Naive thymus-derived CD4-positive, alpha-beta T cell (primary cell): ENCODE measurements around the gene SLC22A23. TPM values are rescaled to one million over a fixed set of nuclear protein-coding genes. Genes with fewer than 3 reads are reported as not detected.

Experiments
- ATAC-seq: fragments of 150-1000 bp; cut with Tn5 transposase; 2 replicates; pipeline ENCODE4 v1.10.0; 2021; ENCODE audit warnings: mild to moderate bottlenecking, moderate library complexity
- CTCF ChIA-PET: fragments of 350-600 bp; sonication (Branson Sonifier 250); formaldehyde crosslinking; loops from one replicate; lab custom pipeline; 2021; ENCODE audit warnings: antibody characterized with exemption; lab: Charles Lee
- POLR2A ChIA-PET: fragments of 350-600 bp; sonication (Branson Sonifier 250); formaldehyde crosslinking; loops from one replicate; lab custom pipeline; 2021; ENCODE audit warnings: antibody characterized with exemption, inconsistent platforms; lab: Charles Lee
- DNase-seq, 9 donors: peaks; one replicate each; pipeline versions ENCODE4 v3.0.0 to v3.0.0-alpha.2; 2020 to 2022; ENCODE audit warnings: mixed read lengths in 1 of 9
- H3K27ac ChIP-seq: one replicate; pipeline ENCODE4 v1.7.0; 2013; ENCODE audit warnings: mild to moderate bottlenecking, low read depth, low read length, moderate library complexity
- H3K27me3 ChIP-seq, 2 donors: one replicate each; pipeline ENCODE4 v1.7.0; 2013; ENCODE audit warnings: low read length in 2 of 2, mild to moderate bottlenecking in 2 of 2, moderate library complexity in 2 of 2; ENCODE audit not compliant: control insufficient read depth in 2 of 2, insufficient read depth in 2 of 2
- H3K36me3 ChIP-seq, 3 experiments: 1 replicate in 2 of 3; 2 replicates in 1 of 3; pipeline ENCODE4 v1.7.0; 2013; ENCODE audit warnings: low read length in 3 of 3, mild to moderate bottlenecking in 3 of 3, moderate library complexity in 1 of 3; ENCODE audit not compliant: insufficient read depth in 3 of 3, control insufficient read depth in 2 of 3
- H3K4me1 ChIP-seq, 2 donors: one replicate each; pipeline ENCODE4 v1.7.0; 2013; ENCODE audit warnings: low read length in 2 of 2, mild to moderate bottlenecking in 2 of 2, moderate library complexity in 1 of 2; ENCODE audit not compliant: control insufficient read depth in 2 of 2, insufficient read depth in 2 of 2
- H3K4me3 ChIP-seq: 2 replicates; pipeline ENCODE4 v1.7.0; 2013; ENCODE audit warnings: mild to moderate bottlenecking, low read length
- H3K9me3 ChIP-seq, 3 experiments: 1 replicate in 2 of 3; 2 replicates in 1 of 3; pipeline ENCODE4 v1.7.0; 2013; ENCODE audit warnings: low read length in 3 of 3; ENCODE audit not compliant: control insufficient read depth in 2 of 3
- H3K27ac Mint-ChIP-seq, 9 donors: one replicate each; pipeline ENCODE4 v1.8.0; 2020 to 2022; ENCODE audit warnings: mixed read lengths in 9 of 9, mild to moderate bottlenecking in 8 of 9, moderate library complexity in 5 of 9, inconsistent platforms in 2 of 9
- H3K27me3 Mint-ChIP-seq, 5 donors: one replicate each; pipeline ENCODE4 v1.8.0; 2021 to 2022; ENCODE audit warnings: mixed read lengths in 5 of 5, mild to moderate bottlenecking in 1 of 5
- H3K36me3 Mint-ChIP-seq, 5 donors: one replicate each; pipeline ENCODE4 v1.8.0; 2020 to 2022; ENCODE audit warnings: mixed read lengths in 5 of 5, mild to moderate bottlenecking in 3 of 5, inconsistent platforms in 1 of 5
- H3K4me1 Mint-ChIP-seq, 7 donors: one replicate each; pipeline ENCODE4 v1.8.0; 2020 to 2022; ENCODE audit warnings: mixed read lengths in 7 of 7, mild to moderate bottlenecking in 3 of 7, inconsistent platforms in 1 of 7
- H3K4me3 Mint-ChIP-seq, 10 donors: one replicate each; pipeline ENCODE4 v1.8.0; 2020 to 2022; ENCODE audit warnings: mild to moderate bottlenecking in 10 of 10, mixed read lengths in 10 of 10, moderate library complexity in 6 of 10, inconsistent platforms in 2 of 10
- H3K9me3 Mint-ChIP-seq, 11 donors: one replicate each; pipeline ENCODE4 v1.8.0; 2020 to 2022; ENCODE audit warnings: mixed read lengths in 11 of 11, mild to moderate bottlenecking in 4 of 11, inconsistent platforms in 1 of 11, moderate library complexity in 1 of 11
- intact Hi-C, 2 donors: fragments of 100-400 bp; cut with micrococcal nuclease; formaldehyde crosslinking; loops; one replicate each; pipeline ENCODE4 v1.15.1; 2023
- polyA plus RNA-seq, 2 donors: library from polyadenylated mRNA; unstranded; fragments of 300-500 nt; fragmentation: Illumina TruSeq; gene quantifications; one replicate each; pipeline ENCODE4 v1.2.3, GENCODE V29; 2021
- total RNA-seq, 6 experiments: library from RNA in 5 of 6; stranded (reverse) in 5 of 6; gene quantifications; 1 replicate in 5 of 6; 2 replicates in 1 of 6; pipeline ENCODE4 v1.2.3 and lab custom pipeline; 2021 to 2026

SLC22A23 gene
- total and polyA plus RNA-seq, 7 experiments from 2014 or later = 1.1 to 23.8 (median 13.6) TPM

DNA sequence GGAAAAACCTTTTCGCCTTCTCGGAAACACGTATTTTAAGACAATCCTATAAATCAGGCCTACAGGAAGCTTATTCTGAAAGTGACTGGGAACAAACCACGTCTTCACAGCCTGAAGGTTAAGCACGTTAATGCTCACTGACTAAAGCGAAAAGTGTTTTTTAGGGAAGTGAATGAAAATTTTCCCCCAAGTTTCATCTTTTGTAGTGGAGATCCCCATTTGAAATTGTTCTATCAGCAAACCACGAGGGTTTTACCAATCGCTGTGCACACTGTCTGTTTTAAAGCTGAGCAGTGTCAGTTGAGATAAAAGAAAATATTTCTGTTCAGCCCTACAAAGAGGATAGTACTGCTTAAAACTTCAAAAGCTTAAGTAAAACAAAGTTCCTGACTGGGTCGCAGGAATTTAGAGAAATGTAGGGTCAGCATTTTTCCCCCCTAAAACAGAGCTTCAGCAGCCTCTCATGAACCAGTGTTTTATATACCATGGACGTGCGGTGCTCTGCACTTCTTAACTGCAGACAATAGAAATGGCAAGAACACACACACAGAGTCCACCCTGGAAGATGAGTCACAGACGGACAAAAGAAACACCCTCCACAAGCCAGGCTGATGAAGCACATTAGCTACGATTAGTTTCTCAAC is 34.9 kb downstream of the SLC22A23 start:
- peak overlapping the region in 1 of 9 donors; percentile 36 for H3K27ac Mint-ChIP-seq
- peaks cover 0 to 4% (median 0%) of the 10 kb centered on the region in 5 donors for H3K36me3 Mint-ChIP-seq
- no peaks in the 10 kb centered on the region for H3K4me1 ChIP-seq
- H3K27me3 ChIP-seq = no peaks in the 10 kb centered on the region
- H3K4me3 ChIP-seq = no peak overlapping the region
- no peaks in the 10 kb centered on the region for H3K9me3 Mint-ChIP-seq
- H3K4me3 Mint-ChIP-seq = no peak overlapping the region
- no peaks in the 10 kb centered on the region for H3K36me3 ChIP-seq
- peaks cover 0 to 18% (median 0%) of the 10 kb centered on the region in 5 donors for H3K27me3 Mint-ChIP-seq
- intact Hi-C loops = no loop called here
- H3K4me1 Mint-ChIP-seq = peaks cover 0 to 39% (median 15%) of the 10 kb centered on the region in 7 donors
- ATAC-seq = no peak
- H3K27ac ChIP-seq = no peak overlapping the region
- no peak for DNase-seq
- ChIA-PET POLR2A (no interaction called here), CTCF (interaction anchor here (0.7 to 0.8 kb wide), 2 partner anchors 11 to 102 kb away, joined by 3 read pairs; no protein-coding TSS in a partner anchor)
- no peaks in the 10 kb centered on the region for H3K9me3 ChIP-seq

- CTCF ChIA-PET = interaction anchor here (0.8 kb wide), 1 partner anchor 10 kb away, joined by 3 read pairs; no protein-coding TSS in a partner anchor
- H3K27me3 Mint-ChIP-seq = peaks cover 0 to 18% (median 0%) of the 10 kb centered on the region in 5 donors
- peaks cover 0 to 4% (median 0%) of the 10 kb centered on the region in 5 donors for H3K36me3 Mint-ChIP-seq
- no peak overlapping the region for H3K27ac Mint-ChIP-seq
- H3K4me1 Mint-ChIP-seq = peaks cover 0 to 35% (median 15%) of the 10 kb centered on the region in 7 donors
- Histone ChIP-seq H3K9me3 (no peaks in the 10 kb centered on the region), H3K4me3 (no peak overlapping the region), H3K4me1 (no peaks in the 10 kb centered on the region), H3K27me3 (no peaks in the 10 kb centered on the region), H3K36me3 (no peaks in the 10 kb centered on the region), H3K27ac (no peak overlapping the region)
- DNase-seq = no peak
- no peak for ATAC-seq
- intact Hi-C loops = no loop called here
- POLR2A ChIA-PET = no interaction called here
- no peaks in the 10 kb centered on the region for H3K9me3 Mint-ChIP-seq
- no peak overlapping the region for H3K4me3 Mint-ChIP-seq
Observed at GRCh38 chr6:3421143-3421542, 35.7 kb downstream of the SLC22A23 start.

- H3K36me3 ChIP-seq = no peaks in the 10 kb centered on the region
- peaks cover 0 to 18% (median 0%) of the 10 kb centered on the region in 5 donors for H3K27me3 Mint-ChIP-seq
- intact Hi-C loops = no loop called here
- H3K4me1 ChIP-seq = peaks cover 0 to 6% of the 10 kb centered on the region in 2 donors
- peaks cover under 1 to 46% (median 24%) of the 10 kb centered on the region in 7 donors for H3K4me1 Mint-ChIP-seq
- H3K27me3 ChIP-seq = no peaks in the 10 kb centered on the region
- peaks cover 0 to 4% (median 0%) of the 10 kb centered on the region in 5 donors for H3K36me3 Mint-ChIP-seq
- H3K4me3 ChIP-seq = no peak overlapping the region
- no peak for ATAC-seq
- no peaks in the 10 kb centered on the region for H3K9me3 ChIP-seq
- H3K9me3 Mint-ChIP-seq = no peaks in the 10 kb centered on the region
- ChIA-PET POLR2A (no interaction called here), CTCF (no interaction called here)
- DNase-seq = no peak
- no peak overlapping the region for H3K27ac ChIP-seq
- H3K4me3 Mint-ChIP-seq = no peak overlapping the region
- H3K27ac Mint-ChIP-seq = no peak overlapping the region
Observed at GRCh38 chr6:3419624-3420272, 37.1 kb downstream of the SLC22A23 start.

DNA sequence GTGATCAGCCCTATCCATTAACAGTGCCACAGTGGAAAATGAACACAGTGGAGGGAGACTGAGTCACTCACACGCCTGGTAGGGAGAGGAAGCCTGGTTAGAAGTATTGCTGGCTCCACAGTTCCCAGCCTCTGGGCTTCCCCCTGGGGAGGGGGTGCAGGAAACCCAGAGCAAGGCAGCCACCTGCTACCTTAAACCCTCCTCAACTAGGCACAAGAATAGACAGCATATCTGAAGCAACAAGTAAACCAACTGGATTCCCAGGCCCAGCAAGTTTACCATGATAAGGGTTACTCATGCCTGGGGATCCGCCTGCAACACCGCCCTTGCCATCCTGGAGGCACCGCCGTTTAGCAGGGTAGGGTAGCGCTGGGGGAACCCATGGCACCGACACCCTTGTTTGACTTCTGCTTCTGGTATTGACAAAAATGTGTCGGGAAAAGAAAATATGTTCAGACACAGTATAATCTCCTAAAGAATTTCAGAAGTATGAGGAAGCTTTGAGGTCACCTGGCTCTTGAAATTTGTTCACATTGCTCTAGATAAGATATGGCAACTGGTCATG is 38.3 kb downstream of the SLC22A23 start:
- peaks cover 2 to 42% (median 27%) of the 10 kb centered on the region in 7 donors for H3K4me1 Mint-ChIP-seq
- Histone ChIP-seq H3K27me3 (no peaks in the 10 kb centered on the region), H3K4me3 (no peak overlapping the region), H3K9me3 (no peaks in the 10 kb centered on the region), H3K4me1 (peaks cover 0 to 11% of the 10 kb centered on the region in 2 donors), H3K36me3 (no peaks in the 10 kb centered on the region), H3K27ac (no peak overlapping the region)
- ATAC-seq (no peak), DNase-seq (no peak)
- H3K27me3 Mint-ChIP-seq = peaks cover 0 to 18% (median 0%) of the 10 kb centered on the region in 5 donors
- POLR2A ChIA-PET = no interaction called here
- H3K27ac Mint-ChIP-seq = peak overlapping the region in 1 of 9 donors; percentile 42
- CTCF ChIA-PET = no interaction called here
- no peak overlapping the region for H3K4me3 Mint-ChIP-seq
- intact Hi-C loops = no loop called here
- H3K9me3 Mint-ChIP-seq = no peaks in the 10 kb centered on the region
- no peaks in the 10 kb centered on the region for H3K36me3 Mint-ChIP-seq

DNA sequence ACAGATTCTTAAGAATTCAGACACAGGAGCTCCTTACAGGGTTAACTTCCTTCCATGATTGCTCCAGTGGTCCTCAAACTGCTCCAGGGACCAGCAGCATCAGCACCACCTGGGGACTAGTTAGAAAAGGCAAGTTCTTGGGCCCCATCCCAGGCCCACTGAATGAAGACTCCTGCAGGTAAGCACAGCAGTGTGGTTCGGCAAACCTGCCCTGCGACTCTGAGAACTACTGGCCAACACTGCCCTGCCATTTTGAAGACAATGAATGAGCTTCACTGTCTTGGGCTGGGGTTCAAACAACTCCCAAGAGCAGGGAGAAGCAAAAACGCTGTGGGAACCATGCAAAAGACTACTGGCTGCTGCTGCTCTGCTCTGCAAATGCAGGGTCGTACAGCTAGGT is 39.4 kb downstream of the SLC22A23 start:
- H3K27me3 ChIP-seq = no peaks in the 10 kb centered on the region
- Mint-ChIP-seq H3K9me3 (peaks cover 0 to 3% (median 0%) of the 10 kb centered on the region in 11 donors), H3K27ac (no peak overlapping the region), H3K4me3 (no peak overlapping the region), H3K36me3 (peaks cover 0 to 6% (median 5%) of the 10 kb centered on the region in 5 donors), H3K27me3 (peaks cover 0 to 10% (median 0%) of the 10 kb centered on the region in 5 donors), H3K4me1 (peaks cover 2 to 35% (median 16%) of the 10 kb centered on the region in 7 donors)
- peaks cover 0 to 11% of the 10 kb centered on the region in 2 donors for H3K4me1 ChIP-seq
- ChIA-PET POLR2A (no interaction called here), CTCF (interaction anchor here (0.9 kb wide), 1 partner anchor 37 kb away, joined by 3 read pairs; no protein-coding TSS in a partner anchor)
- no peaks in the 10 kb centered on the region for H3K9me3 ChIP-seq
- intact Hi-C loops = no loop called here
- no peak overlapping the region for H3K27ac ChIP-seq
- ATAC-seq (no peak), DNase-seq (no peak)
- H3K36me3 ChIP-seq = peaks cover 0 to 4% (median 0%) of the 10 kb centered on the region in 3 experiments
- no peak overlapping the region for H3K4me3 ChIP-seq

DNA sequence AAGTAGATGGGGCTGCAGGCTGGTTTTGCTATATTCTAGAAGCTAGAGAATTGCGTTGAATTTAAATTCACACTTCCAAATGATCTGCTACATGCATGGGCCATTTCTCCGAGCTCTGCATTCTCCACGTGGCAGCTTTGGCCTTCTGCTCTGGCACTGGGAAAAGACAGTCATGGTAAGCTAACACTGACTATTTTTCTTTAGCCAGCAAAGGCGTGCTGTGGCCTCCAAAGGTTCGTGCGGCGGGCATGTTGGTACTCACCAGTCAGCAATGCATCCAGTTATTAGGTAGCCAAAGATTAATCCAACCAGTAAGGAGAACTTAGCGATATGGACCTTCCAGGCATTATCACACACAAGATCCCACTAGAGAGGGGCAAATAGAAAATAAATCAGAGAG is 41.4 kb downstream of the SLC22A23 start:
- no peak overlapping the region for H3K4me3 Mint-ChIP-seq
- Histone ChIP-seq H3K4me3 (no peak overlapping the region), H3K9me3 (no peaks in the 10 kb centered on the region), H3K27ac (no peak overlapping the region), H3K4me1 (peaks cover 0 to 11% of the 10 kb centered on the region in 2 donors), H3K27me3 (no peaks in the 10 kb centered on the region), H3K36me3 (peaks cover 0 to 4% (median 0%) of the 10 kb centered on the region in 3 experiments)
- H3K27ac Mint-ChIP-seq = peak overlapping the region in 2 of 9 donors; percentile 1 to 26
- H3K9me3 Mint-ChIP-seq = peaks cover 0 to 3% (median 0%) of the 10 kb centered on the region in 11 donors
- H3K36me3 Mint-ChIP-seq = peaks cover 0 to 16% (median 6%) of the 10 kb centered on the region in 5 donors
- ATAC-seq (no peak), DNase-seq (no peak)
- intact Hi-C loops = no loop called here
- H3K27me3 Mint-ChIP-seq = peaks cover 0 to 9% (median 0%) of the 10 kb centered on the region in 5 donors
- H3K4me1 Mint-ChIP-seq = peaks cover 2 to 30% (median 21%) of the 10 kb centered on the region in 7 donors
- ChIA-PET CTCF (interaction anchor here (1.3 to 1.6 kb wide), 2 partner anchors 43 to 136 kb away, joined by 5 to 8 read pairs; no protein-coding TSS in a partner anchor), POLR2A (interaction anchor here (1.7 kb wide), 1 partner anchor 39 kb away, joined by 9 read pairs; no protein-coding TSS in a partner anchor)
